OCI-LY1 (cell line): ENCODE data around the gene ALPK1.

Experiments
- CTCF ChIP-seq: fragments of 200-600 bp; sonication (generic), shearing (Covaris generic); IDR thresholded peaks from 2 replicates; pipeline ENCODE4 v1.5.1; 2017; ENCODE audit warnings: mild to moderate bottlenecking, antibody characterized with exemption, low read length, moderate library complexity, mixed read lengths
- EZH2 ChIP-seq: fragments of 200-600 bp; sonication (generic), shearing (Covaris generic); IDR thresholded peaks from 2 replicates; pipeline ENCODE4 v1.8.0; 2017; ENCODE audit warnings: borderline replicate concordance, mixed run types, mild to moderate bottlenecking, antibody characterized with exemption, low read length, moderate library complexity, mixed read lengths

GRCh38 chr4:112377171-112377570, 80.0 kb downstream of the ALPK1 start:
- no peak for TF ChIP-seq CTCF
- no peak for TF ChIP-seq EZH2
